ENCODE data around the gene CHMP2B. TPM values are rescaled to one million over a fixed set of nuclear protein-coding genes. Genes with fewer than 3 reads are reported as not detected.

The CHMP2B gene, protein sequence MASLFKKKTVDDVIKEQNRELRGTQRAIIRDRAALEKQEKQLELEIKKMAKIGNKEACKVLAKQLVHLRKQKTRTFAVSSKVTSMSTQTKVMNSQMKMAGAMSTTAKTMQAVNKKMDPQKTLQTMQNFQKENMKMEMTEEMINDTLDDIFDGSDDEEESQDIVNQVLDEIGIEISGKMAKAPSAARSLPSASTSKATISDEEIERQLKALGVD
- 10 to 100 TPM; 33.5 to 41.6 (median 37.4) TPM for total RNA-seq

DNA sequence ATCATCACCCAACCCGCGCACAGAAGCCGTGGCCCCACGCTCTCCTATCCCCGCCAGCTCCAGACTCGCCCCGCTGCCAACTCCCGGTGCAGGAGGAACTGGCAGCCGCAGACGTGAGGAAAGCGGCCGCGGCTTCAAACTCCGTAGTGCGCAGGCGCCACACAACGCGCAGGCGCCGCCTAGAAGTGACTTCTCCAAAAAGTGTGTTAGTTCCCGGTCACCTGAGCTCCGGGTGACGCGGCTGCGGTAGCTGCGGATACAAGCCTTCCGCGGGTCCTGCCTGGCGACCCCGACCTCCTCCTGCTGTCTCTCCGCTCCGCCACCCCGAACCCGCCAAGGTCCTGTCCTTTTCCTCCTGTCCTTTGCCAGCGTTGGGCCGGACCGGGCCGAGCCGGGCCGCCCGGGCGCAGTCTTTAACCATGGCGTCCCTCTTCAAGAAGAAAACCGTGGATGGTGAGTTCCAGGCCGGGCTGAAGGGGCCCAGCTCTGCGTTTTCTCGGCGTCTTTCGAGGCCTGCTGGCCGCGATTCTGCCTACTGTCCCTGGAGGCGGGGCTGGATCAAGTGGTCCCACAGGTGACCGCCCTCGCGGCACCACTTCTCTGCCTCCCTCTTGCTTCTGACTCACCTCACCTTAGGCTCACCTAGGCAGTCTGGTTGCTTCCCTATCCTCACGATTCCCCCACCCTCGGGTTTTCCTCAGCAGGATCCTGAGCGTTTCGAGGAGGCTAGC, at the start of gene CHMP2B:
TSS of gene CHMP2B (plus strand) at position 206 of the 731 bp plus-strand sequence. CDS start at position 420, 214 bp downstream.
- Histone ChIP-seq H3K9me3 (no peaks in the 10 kb centered on the region), H3K27ac (peak within 1 kb of the TSS; percentile 92 to 100 (median 98)), H3K36me3 (no peaks in the 10 kb centered on the region), H3K4me3 (peak within 1 kb of the TSS; percentile 82 to 99 (median 90)), H3K4me1 (peaks cover 0 to 51% (median 8%) of the 10 kb centered on the region in 3 donors), H3K27me3 (peaks cover 0 to 8% (median 0%) of the 10 kb centered on the region in 4 donors)
- TF ChIP-seq, protein P1, sequence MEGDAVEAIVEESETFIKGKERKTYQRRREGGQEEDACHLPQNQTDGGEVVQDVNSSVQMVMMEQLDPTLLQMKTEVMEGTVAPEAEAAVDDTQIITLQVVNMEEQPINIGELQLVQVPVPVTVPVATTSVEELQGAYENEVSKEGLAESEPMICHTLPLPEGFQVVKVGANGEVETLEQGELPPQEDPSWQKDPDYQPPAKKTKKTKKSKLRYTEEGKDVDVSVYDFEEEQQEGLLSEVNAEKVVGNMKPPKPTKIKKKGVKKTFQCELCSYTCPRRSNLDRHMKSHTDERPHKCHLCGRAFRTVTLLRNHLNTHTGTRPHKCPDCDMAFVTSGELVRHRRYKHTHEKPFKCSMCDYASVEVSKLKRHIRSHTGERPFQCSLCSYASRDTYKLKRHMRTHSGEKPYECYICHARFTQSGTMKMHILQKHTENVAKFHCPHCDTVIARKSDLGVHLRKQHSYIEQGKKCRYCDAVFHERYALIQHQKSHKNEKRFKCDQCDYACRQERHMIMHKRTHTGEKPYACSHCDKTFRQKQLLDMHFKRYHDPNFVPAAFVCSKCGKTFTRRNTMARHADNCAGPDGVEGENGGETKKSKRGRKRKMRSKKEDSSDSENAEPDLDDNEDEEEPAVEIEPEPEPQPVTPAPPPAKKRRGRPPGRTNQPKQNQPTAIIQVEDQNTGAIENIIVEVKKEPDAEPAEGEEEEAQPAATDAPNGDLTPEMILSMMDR (IDR thresholded peaks at IDR 0.05): peak in 1 of 6 experiments; percentile 11
- TF ChIP-seq POLR2A (IDR thresholded peaks at IDR 0.05): peak in 3 of 4 donors; percentile 58 to 92 (median 79)
- intact Hi-C loops (cut with DNase I): no loop called here
- DNase-seq: peak; percentile 58
- WGBS, 2 donors: 0% methylated on average over 26 to 41 of the region's 59 CpGs

DNA sequence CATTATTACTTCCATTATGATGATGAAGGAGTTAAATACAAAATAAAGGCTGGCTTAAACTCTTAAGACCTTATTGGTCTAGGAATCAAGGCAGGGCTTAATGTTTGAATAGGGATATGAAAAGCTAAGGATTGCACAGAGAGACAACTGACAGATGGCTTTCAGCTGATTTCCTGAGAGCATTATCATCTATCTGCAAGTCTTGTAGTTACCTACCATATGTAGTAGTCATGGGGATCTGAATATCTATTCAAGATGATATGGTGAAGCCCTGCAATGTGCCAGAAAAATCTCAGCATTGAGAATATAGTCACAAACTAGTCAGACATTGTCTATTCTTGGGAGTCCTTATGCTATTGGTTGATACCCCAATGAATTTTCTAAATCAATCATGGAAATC, 47.5 kb upstream of the CHMP2B start:
- Histone ChIP-seq H3K27me3 (no peaks in the 10 kb centered on the region), H3K36me3 (no peaks in the 10 kb centered on the region), H3K4me1 (no peaks in the 10 kb centered on the region), H3K27ac (no peak overlapping the region), H3K9me3 (no peaks in the 10 kb centered on the region), H3K4me3 (no peak overlapping the region)
- intact Hi-C loops (cut with DNase I): no loop called here
- no peak for DNase-seq
- TF ChIP-seq POLR2A (IDR thresholded peaks at IDR 0.05): no peak
- TF ChIP-seq, protein P1 (IDR thresholded peaks at IDR 0.05): no peak

DNA sequence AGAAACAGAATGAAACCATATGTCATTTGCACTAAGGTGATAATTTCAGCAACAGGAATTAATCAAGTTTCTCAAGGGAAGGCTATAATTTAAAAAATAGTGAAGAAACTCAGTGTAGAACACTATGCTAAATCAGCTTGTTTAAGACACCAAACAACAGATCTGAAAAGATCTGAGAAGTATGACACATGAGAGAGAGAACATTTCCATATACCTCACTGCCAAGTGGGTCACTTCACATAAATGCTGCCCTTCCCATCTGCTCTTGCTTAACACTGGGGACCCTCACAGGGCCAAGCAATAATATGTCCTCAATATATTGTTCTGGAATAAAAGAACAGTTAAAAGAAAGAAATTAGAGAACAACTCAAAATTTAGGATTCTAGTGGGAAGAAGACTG, 45.6 kb upstream of the CHMP2B start:
- DNase-seq: no peak
- no peak overlapping the region for H3K27ac ChIP-seq
- no peaks in the 10 kb centered on the region for H3K9me3 ChIP-seq
- TF ChIP-seq POLR2A (IDR thresholded peaks at IDR 0.05): no peak
- TF ChIP-seq, protein P1 (IDR thresholded peaks at IDR 0.05): no peak
- no peaks in the 10 kb centered on the region for H3K4me1 ChIP-seq
- intact Hi-C loops (cut with DNase I): no loop called here
- no peaks in the 10 kb centered on the region for H3K36me3 ChIP-seq
- no peak overlapping the region for H3K4me3 ChIP-seq
- no peaks in the 10 kb centered on the region for H3K27me3 ChIP-seq

DNA sequence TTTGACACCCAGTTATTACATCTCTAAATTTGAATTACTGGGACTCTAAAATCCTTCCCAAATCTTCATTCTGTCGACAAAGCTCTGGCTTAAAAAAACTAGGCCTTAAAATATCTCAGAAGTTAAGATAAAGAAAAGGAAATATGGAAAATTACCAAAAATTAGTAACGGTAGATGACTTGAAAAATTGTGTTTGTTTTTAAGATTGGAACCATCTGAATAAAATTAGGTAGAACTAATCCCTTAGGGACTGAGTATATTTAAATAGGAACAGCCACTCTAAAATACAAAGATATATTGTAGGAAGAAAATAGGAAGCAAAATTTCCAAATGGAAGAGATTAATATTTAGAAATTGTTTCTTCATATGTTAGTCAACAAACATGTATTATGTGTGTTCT, 45.1 kb upstream of the CHMP2B start:
- TF ChIP-seq, protein P1 (IDR thresholded peaks at IDR 0.05): no peak
- TF ChIP-seq POLR2A (IDR thresholded peaks at IDR 0.05): no peak
- Histone ChIP-seq H3K4me3 (no peak overlapping the region), H3K4me1 (no peaks in the 10 kb centered on the region), H3K36me3 (no peaks in the 10 kb centered on the region), H3K27me3 (no peaks in the 10 kb centered on the region), H3K27ac (no peak overlapping the region), H3K9me3 (no peaks in the 10 kb centered on the region)
- intact Hi-C loops (cut with DNase I): no loop called here
- 23 to 39% methylated on average over 2 of the region's 2 CpGs for WGBS, 2 donors
- no peak for DNase-seq

DNA sequence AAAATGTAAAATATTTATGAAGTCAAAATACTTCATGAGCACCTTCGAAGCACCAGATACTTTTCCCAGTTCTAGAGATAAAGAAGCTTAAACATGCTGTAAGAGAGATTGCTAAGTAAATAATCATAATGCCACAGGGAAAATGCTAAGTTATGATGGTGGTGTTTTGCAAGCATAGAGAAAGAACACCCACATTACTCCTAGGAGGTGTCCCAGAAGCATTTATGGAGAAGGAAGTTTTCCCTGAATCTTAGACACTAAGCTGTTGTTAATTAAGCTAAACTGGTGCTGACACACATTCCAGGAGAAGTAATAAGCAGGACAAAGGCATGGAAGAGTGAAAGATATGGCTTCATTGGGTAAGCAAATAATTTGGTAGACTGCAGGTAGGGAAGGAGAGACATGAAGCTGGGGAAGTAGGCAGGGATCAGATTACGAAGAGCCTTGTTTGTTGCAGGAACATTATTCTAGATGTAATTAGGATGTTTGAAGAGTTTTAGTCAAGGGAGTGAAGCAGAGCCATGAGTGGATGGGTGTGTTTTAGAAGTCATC, 40.4 kb upstream of the CHMP2B start:
- intact Hi-C loops (cut with DNase I): no loop called here
- Histone ChIP-seq H3K4me1 (no peaks in the 10 kb centered on the region), H3K27me3 (no peaks in the 10 kb centered on the region), H3K27ac (no peak overlapping the region), H3K36me3 (no peaks in the 10 kb centered on the region), H3K9me3 (no peaks in the 10 kb centered on the region), H3K4me3 (no peak overlapping the region)
- no peak for DNase-seq
- 55 to 60% methylated on average over 2 of the region's 2 CpGs for WGBS, 2 donors
- TF ChIP-seq, protein P1 (IDR thresholded peaks at IDR 0.05): no peak
- TF ChIP-seq POLR2A (IDR thresholded peaks at IDR 0.05): no peak

Measured in esophagus squamous epithelium (tissue), 5 donors.